ENCODE data around the gene TIPRL.

Gene TIPRL

DNA sequence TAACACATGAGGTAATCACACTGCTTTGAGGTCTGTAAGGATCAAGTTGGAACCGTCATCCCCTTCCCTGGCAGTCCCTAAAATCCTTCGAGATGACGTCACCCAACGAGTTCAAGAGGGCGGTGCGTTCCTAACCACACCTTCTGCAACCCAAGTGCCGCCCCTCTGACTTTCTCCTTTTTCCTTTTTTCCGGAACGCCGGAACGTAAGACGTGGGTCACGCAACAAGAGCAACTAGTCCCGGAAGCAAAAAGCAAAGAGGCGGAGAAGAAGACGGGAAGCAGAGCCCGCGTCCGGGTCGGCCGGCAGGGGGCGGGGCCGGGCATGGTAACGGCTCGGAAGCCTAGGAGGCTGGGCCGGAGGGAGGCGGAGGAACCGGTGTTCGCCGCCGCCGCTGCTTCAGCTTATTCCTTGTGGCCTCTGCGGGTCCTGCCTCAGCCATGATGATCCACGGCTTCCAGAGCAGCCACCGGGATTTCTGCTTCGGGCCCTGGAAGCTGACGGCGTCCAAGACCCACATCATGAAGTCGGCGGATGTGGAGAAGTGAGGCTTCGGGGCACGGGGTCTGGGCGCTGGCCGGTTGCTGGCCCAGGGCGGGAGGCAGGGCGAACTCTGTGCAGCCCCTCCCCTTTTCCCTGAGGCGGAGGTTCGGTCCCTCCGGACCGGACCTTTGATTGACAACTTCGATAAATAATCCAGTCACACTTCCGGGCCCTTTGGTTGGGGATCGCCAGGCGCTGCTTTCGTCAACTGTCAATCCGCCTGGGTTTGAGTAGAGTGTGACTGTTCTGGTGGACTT lies at the start of gene TIPRL:
TIPRL (plus strand) TSS at position 325 of the 800 bp plus-strand sequence; CDS start at position 441, 116 bp downstream.
- peak; percentile 98 for DNase-seq (ENCODE audit: low spot score)

DNA sequence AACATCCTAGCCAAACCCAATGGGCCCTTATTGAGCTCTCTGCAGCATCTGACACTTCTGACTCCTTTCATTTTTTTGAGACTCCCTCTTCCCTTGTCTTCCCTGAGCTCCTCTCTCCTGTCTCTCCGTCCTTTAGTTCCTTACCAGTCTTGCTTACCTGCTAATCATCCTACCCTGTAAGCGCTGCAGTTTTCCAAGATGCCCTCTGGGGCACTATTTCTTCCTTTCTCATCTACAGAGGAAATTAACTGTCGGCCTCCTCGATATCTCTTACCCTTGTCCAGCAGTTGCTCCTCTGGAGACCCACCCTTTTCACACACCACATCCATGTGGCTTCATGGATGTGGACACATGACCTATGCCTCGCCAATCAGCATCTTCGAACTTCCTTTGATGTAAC lies 48.8 kb upstream of the TIPRL start:
- no peak for DNase-seq (ENCODE audit: low spot score)

DNA sequence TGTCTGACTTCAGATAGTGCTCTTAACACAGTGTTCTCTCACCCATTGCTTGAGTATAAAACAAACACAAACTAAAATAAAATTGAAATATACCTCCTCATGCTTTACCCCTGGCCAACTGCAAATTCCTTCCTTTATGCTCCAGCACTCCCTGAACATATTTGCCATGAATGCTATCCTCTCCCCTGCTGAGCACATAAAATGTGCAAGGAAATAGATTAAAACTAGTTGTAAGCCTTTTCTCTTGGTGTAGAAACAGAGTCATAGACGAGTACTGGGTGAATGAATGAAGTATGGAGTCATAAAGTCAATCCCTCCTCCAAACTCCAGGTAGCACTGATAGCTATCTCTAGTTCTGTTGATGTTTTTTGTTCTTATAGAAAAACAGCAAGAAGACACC lies 44.6 kb upstream of the TIPRL start:
- DNase-seq (ENCODE audit: low spot score), result no peak

DNA sequence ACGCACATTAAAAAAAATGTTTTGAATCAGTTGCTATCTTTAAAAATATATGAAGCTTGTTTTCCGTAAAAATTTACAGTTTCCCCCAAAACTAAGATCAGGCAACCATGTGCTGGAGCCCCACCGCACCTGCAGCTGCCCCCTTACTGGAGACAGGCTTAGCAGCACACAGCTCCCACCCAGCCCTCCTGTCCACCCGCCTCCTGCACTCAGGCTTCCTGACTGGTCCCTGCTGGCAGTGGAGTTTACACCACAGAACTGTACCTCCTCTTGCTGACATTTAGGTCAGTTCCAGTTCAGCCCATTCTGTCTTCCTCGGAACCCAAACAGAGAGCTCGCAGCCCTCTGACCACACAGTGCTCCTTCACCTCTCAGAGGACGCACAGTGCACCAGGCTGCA lies 44.1 kb upstream of the TIPRL start:
- DNase-seq (ENCODE audit: low spot score), result no peak

DNA sequence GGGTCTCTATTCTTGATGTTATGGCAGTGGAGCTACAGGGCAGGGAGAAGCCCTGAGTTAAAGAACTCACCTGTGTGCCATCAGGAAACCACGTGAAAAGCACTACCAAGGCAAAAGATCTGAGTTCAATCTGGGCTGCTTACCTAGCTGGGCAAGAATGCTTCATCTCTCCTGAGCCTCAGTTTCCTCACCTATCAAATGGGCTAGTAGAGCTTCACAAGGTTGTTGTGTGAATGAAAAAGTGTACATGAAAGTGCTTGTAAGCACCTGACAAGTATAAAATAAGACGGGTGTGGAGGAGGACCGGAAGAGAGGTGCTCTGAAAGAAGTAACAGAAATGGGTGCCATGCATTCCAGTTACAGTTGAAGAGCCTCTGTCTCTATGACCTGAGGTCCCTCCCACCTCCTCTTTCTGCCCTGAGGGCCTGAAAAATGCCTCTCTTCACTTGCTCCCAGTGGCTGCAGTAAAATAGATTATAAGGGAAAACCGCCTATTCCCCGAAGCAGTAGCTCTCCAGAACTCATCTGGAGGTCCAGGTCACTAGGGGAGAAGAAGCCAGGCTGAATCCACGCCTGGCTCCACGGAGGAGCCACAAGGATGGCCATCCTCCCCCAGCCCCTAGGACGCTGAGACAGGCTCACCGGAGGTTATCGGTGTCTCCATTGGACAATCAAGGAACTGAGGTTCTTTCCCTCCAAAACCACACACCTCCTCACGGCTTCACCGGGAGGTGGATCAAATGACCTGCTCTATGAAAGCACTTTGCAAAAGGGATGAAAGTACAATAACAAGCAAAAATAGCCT lies 43.4 kb upstream of the TIPRL start:
- no peak for DNase-seq (ENCODE audit: low spot score)

DNA sequence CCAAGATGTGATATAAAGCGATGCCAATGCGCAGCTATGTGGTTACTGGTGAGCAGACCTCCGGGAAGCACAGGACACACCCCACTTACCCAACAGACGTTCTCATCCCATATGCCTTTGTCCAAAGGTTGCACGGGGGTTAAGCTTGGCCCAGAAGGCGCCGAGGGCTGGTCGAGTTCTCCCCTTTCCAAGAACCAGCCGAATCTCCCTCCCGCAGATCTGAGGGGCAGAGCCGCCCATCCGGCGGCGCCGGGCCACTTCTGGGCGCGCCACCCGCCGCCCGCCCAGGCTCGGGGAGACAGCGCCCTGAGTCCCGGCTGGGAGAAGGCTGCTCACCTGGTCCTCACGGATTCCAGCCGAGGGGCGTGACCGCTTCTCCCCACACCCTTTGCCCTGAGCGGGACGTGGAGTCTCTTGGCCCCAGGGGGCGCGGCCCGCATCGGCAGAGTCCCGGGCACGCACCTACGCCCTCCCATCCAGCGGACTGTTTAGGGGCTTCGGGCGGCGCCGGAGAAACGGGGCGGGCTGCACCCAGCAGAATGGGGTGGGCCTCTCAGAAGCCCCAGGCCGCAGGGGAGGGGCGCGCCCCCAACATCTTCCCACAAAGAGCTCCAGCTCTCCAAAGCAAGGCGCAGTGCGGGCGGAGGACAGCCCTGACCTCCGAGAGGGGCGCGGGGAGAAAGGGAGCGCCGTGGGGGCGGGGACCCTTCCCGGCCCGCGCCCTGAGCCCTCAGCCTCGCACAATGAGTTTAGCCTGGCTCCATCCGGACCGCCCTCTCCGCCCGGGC lies 42.6 kb upstream of the TIPRL start:
- no peak for DNase-seq (ENCODE audit: low spot score)

DNA sequence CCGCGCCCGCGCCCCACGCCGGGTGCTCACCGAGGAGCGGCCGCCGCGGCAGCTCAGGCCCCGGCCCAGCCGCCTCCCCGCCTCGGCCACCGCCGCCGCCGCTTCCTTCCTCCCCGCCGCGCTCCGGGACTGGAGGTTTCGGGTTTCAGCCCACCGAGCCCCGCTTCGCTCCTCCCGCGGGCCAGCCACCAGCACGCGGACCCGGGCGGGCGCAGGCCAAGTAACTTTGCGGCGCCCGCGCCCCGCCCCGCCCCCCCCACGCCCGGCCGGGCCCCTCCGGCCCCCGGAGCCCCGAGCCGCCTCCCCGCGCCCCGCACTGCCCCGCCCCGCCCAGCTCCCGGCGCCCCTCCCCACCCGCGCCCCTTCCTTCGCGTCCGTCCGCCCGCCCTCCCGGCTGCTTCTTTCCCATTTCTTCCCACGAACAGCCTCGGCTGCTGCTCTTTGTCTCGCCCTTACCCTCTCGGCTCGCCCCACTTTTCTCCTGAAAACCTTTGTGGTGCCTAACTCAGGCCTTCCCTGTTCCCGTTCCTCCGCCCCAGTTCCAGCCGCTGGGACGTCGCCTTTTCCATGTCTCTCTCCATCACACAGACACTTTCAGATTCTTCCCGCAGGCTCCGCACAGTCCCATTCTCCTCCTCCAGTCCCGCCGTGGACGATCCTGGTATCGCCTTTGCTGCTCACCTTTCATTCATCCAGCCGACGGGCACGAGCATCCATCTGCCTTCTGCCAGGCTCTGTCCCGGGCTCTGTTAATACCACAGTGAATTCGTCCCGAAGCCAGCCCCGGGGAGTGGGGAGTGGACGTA lies 41.9 kb upstream of the TIPRL start, which contains the start of gene GPR161:
GPR161 (minus strand) TSS at position 222 of the 806 bp plus-strand sequence. CDS start 32,080 bp downstream, outside the sequence.
- no peak for DNase-seq (ENCODE audit: low spot score)

DNA sequence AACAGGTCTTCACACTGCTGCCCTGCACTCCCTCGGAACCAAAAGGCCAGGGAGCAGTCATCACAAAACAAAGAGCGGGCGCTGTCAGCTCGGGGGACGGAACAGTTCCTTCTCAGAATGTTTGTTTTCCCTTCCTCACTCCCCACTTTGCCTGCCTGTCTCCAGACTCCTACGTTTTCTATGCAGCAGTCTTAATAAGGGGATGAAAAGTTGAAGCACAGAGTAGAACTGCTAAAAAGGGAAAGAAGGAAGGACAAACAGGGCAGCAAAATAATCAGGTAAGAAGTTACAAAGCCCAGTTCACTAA lies 41.3 kb upstream of the TIPRL start:
- DNase-seq (ENCODE audit: low spot score), result no peak

DNA sequence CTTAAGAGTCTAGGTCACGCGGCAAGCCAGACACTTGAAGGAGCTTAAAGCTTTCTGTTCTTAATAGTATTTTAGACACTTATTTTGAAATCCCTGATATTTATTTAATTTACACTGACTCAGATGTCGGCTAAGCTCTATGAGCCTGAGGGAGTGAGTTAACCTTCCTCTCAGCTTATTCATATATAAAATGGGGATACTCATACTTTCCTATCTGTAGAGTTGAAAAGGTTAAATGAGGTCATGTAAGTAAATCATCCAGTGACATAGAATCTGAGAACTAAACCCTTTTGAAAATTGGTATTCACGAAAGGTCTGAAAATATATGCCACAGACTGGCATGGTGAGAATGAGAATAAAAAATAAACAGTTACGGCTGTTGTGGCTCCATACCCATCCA lies 40.6 kb upstream of the TIPRL start:
- no peak for DNase-seq (ENCODE audit: low spot score)

DNA sequence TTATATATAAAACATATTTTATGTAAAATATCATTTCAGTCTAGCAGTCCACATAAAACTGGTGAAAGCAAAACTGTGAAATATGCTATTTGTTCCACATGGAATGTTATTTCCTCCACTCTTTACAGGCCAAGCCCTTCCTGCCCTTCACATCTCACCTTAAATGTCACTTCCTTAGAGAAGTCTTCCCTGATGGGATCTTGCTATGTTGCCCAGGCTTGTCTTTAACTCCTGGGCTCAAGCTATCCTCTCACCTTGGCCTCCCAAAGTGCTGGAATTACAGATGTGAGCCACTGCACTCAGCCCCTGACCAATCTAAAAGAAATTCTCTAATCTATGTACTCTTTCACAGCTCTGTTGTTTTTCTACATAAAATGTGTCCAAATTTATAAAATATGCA lies 39.7 kb upstream of the TIPRL start:
- no peak for DNase-seq (ENCODE audit: low spot score)

DNA sequence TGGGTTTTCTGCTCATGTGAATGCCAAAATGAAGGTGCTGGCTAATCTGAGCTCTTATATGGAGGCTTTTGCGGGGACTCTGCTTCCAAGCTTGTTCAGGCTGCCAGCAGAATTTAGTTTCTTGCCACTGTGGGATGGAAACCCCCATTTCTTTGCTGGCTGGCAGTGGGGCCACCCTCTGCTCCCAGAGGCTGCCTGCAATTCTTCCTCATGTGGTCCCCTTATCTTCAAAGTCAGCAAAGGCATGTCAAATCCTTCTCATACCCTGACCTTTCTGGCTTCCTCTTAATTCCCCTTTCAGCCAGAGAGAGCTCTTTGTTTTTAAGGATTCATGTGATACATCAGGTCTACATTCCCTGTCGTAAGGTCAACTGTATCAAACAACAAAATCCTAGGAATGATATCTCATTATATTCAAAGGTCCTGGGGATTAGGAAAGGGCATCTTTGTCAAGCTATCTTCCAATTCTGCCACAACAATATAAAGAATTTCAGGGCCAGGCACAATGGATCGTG lies 36.8 kb upstream of the TIPRL start:
- DNase-seq (ENCODE audit: low spot score), result no peak

DNA sequence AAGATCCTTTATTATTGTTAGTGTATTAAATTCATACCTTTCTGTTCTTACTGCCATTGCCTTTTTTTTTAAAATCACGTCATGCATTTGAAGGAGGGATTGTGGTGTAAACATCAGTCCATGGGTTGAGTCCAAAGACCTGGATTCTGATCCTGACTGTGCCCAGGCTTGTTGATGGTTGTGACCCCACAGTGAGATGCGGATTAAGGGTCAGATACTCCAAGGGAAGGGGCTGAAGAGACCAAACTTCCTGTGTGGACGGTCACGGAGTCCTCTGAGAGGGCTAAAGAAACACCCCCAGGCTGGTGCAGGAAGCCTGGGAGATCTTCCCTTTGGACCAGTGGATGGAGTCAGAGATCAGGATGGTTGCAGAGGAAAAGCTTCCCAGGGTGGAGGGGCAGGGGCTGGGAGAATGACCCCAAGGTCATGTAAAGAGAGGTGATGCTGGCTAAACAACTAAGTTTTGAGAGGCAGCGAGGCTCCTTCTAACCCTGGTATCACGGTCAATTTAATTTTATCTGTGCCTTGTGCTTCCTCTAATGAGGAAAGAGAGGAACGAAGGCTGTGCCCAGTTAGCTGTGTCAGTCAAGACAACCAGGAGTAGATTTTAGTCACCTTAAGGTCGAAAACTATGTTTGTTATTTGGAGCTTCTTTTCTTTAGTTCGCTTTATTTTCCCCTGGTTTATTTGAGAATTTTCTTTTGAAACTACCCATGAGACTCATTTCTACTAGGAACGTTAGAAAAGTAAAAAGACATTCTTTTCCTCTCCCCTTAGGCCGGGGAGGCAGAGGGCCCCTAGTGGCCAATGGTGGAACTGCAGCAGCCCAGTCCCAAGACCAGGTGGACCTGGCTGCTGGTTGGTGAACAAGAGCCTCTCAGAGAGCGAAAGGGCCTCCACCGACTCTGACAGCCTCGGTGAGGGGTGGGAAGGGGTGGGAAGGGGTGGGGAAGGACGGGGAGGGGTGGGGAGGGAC lies 33.3 kb upstream of the TIPRL start:
- peak; percentile 95 for DNase-seq (ENCODE audit: low spot score)

DNA sequence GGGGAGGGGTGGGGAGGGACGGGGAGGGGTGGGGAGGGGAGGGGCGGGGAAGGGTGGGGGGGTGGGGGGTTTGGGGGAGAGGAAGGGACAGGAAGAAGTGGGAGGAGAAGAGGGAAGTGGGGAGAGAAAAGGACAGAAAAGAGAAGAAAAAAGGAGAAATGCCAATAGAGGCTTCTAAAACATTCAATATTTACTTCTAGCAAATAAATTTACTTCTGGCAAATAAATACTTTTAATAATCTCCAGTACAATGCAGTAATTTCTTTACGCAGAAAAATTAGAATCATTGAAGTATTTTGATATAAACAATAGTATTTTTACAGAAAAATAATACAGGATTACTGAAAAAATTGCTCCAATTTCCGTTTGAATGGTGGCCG lies 32.6 kb upstream of the TIPRL start:
- no peak for DNase-seq (ENCODE audit: low spot score)

DNA sequence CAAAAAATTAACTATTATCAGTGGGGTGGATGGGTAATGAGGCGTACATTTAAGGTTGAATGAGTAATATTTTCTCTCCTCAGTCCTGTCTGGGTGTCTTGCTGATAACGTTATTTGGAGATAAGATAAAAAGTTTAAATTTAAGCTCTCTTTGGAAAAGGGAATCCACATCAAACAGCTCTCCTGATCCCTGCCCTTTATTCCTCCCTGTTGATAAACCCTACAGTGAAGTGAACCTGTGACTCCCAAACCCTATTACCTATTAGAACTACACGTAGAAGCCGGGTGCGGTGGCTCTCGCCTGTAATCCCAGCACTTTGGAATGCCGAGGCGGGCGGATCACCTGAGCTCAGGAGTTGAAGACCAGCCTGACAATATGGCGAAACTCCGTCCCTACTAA lies 32.1 kb upstream of the TIPRL start:
- no peak for DNase-seq (ENCODE audit: low spot score)

DNA sequence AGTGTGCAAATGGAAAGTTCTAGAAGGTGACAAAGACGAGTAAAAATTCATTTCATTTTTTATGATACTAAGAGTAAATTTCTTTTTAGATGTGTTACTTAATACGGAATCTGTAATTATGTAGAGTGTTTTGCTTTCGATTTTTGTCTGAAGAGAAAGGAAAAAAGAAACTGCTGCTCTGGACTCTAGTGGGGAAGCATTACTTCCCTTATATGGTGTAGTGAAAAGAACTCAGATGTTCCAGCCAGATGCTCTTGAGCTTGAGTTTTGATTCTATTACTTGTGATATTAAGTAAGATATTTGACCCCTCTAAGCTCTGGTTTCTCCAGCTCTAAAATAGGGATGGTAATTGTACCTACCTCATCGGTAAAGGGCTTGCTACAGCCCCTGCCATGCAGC lies 29.8 kb upstream of the TIPRL start:
- DNase-seq (ENCODE audit: low spot score), result peak; percentile 33

DNA sequence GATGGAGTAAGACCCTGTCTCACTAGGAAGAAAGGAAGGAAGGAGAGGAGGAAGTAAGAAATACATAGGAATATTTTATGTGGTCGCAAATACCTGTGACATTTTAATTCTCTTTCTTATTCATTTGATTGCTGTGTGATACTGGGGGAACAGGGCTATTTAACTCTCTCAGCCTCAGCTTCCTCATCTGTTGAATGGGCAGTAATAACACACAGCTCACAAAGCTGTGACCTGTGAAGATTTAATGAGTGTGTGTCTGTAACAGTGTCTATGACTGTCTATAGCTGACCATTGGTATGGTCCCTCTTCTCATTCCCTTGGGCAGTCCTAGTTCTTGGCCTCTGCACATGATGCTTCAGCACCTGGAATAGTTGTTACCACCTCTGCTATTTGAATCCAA lies 28.5 kb upstream of the TIPRL start:
- DNase-seq (ENCODE audit: low spot score), result no peak

DNA sequence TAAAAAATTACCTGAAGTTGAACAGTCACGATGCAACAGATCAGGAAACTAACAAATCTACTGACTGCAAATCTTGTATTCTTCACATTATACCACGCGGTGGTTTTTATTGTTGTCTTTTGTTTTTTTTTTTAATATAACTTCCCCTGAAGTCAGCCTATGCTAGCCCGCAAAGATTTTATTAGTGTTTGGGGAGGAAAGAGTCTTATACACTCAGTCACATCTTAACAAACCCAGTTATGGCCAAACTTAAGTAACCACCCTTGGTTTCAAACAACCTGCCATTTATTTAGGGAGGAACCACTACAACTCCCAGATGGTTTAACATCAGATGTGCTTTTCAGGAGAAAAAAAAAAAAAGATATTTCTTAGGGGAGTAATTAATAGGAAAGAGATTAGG lies 26.8 kb upstream of the TIPRL start:
- no peak for DNase-seq (ENCODE audit: low spot score)

DNA sequence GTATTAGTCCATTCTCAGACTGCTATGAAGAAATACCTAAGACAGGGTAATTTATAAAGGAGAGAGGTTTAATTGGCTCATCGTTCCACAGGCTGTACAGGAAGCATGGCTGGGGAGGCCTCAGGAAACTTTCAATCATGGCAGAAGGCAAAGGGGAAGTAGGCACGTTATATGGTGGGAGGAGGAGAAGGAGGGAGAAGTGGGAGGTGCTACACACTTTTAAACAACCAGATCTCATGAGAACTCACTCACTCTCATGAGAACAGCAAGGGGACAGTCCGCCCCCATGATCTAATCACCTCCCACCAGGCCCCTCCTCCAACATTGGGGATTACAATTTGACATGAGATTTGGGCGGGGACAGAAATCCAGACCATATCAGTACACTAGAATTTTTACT lies 24.1 kb upstream of the TIPRL start:
- peak; percentile 63 for DNase-seq (ENCODE audit: low spot score)

DNA sequence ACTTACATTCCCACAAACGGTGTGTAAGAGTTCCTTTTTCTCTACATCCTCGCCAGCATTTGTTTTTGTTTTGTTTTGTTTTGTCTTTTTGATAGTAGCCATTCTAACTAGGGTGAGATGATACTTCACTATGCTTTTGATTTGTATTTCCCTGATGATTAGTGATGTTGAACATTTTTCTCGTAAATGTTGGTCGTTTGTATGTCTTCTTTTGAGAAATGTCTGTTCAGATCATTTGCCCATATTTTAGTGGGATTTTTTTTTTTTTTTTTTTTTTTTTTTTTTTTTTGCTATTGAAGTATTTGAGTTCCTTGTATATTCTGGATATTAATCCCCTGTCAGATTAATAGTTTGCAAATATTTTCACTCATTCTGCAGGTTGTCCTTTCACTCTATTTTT lies 22.9 kb upstream of the TIPRL start:
- no peak for DNase-seq (ENCODE audit: low spot score)

DNA sequence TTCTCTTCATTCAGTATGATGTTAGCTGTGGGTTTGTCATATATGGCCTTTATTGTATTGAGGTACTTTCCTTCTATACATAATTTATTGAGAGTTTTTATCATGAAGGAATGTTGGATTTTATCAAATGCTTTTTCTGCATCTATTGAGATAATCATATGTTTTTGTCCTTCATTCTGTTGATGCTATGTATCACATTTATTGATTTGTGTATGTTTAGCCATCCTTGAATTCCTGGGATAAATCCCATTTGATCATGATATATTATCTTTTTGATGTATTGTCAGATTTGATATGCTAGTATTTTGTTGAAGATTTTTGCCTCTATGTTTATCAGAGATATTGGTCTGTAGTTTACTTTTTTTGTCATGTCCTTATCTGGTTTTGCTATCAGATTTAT lies 21.1 kb upstream of the TIPRL start:
- DNase-seq (ENCODE audit: low spot score), result no peak
